ENCODE measurements around the gene OLFML3. TPM values are rescaled to one million over a fixed set of nuclear protein-coding genes. Genes with fewer than 3 reads are reported as not detected.
"Not testable (repeated sequence)": the region's sequence is repeated elsewhere in the genome, so short reads cannot be mapped to it uniquely, and the experiment has no call there.

OLFML3 gene
- total RNA-seq, 1 donor: 135 TPM

GRCh38 chr1:113999799-114000198 is 20.5 kb downstream of the OLFML3 start:
- no peak overlapping the region for H3K4me3 ChIP-seq (ENCODE audit: low read depth, low read length)
- no peak for TF ChIP-seq CTCF (IDR thresholded peaks at IDR 0.05; ENCODE audit: insufficient read depth, low read length)
- DNase-seq (ENCODE audit: low read depth): no peak

GRCh38 chr1:114000406-114000805 is 21.1 kb downstream of the OLFML3 start:
- no peak overlapping the region for H3K4me3 ChIP-seq (ENCODE audit: low read depth, low read length)
- no peak for DNase-seq (ENCODE audit: low read depth)
- TF ChIP-seq CTCF (IDR thresholded peaks at IDR 0.05; ENCODE audit: insufficient read depth, low read length): no peak

- no peak for TF ChIP-seq CTCF (IDR thresholded peaks at IDR 0.05; ENCODE audit: insufficient read depth, low read length)
- no peak overlapping the region for H3K4me3 ChIP-seq (ENCODE audit: low read depth, low read length)
- DNase-seq (ENCODE audit: low read depth): peak; percentile 68
Measured at GRCh38 chr1:114002492-114003239, 23.4 kb downstream of the OLFML3 start.

DNA sequence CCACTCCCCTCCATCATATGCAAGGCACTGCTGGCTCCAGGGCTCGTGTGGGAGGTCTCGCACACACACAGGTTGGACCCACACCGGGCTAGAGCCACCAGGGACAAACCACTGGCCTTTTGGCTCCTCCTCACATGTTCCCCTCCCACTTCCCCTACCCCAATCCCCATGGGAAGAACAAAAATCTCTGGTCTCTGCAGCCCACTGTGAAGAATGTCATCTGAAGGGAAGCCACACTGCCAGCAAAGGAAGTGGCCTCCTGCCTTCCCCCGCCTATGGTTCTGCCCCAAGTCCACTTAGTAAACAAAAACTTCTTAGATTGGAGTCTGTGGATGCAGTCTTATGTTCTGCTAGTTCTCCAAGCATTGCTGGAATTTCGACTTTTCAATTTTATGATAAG is 24.2 kb downstream of the OLFML3 start:
- H3K4me3 ChIP-seq (ENCODE audit: low read depth, low read length): no peak overlapping the region
- no peak for TF ChIP-seq CTCF (IDR thresholded peaks at IDR 0.05; ENCODE audit: insufficient read depth, low read length)
- DNase-seq (ENCODE audit: low read depth): no peak

- not testable (repeated sequence) for DNase-seq (ENCODE audit: low read depth); H3K4me3 ChIP-seq (ENCODE audit: low read depth, low read length)
Measured at GRCh38 chr1:114006825-114007224, 27.6 kb downstream of the OLFML3 start.

DNA sequence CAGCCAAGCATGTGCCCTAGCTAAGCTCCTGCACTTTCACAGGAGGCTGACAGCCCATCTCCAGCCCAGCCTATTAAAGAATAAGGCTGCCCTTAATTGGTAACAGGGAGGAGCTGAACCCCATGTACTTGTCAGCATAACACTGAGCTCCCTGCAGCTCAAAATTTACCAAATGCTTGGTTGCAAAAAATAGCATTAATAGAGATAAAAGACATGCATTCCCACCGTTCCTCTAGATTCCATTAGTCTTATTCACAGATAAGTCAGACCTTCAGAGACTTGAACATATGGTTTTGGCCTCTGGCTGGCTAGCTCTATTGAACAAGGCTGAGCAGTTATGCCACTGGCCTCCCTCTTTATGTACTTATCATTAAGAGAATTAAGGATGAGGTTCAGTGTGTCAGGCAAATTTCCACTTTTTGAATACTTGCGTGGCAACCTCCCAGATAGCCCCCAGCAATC is 29.2 kb downstream of the OLFML3 start:
- DNase-seq (ENCODE audit: low read depth): peak; percentile 78
- TF ChIP-seq CTCF (IDR thresholded peaks at IDR 0.05; ENCODE audit: insufficient read depth, low read length): no peak
- no peak overlapping the region for H3K4me3 ChIP-seq (ENCODE audit: low read depth, low read length)

DNA sequence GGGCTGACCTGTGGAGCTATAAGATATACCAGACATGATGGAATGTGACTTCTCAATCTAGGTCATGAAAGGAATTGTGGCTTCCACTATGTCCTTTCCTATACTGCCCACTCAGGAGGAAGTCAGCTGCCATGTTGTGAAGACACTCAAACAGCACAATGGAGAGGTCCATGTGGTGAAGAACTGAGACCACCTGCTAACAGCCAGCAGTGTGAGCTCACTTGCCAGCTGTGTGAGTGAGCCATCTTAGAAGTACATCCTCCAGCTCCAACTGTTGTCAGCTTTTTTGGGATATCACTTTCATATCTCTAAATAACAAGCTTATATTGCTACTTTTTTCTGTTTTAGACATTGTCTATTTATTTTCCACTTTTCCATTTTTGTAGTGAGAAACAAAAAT is 29.7 kb downstream of the OLFML3 start:
- DNase-seq (ENCODE audit: low read depth): no peak
- H3K4me3 ChIP-seq (ENCODE audit: low read depth, low read length): no peak overlapping the region
- no peak for TF ChIP-seq CTCF (IDR thresholded peaks at IDR 0.05; ENCODE audit: insufficient read depth, low read length)

All from fibroblast of the aortic adventitia (primary cell).